HepG2 (cell line): ENCODE results near the gene C1QBP. TPM values are rescaled to one million over a fixed set of nuclear protein-coding genes. Genes with fewer than 3 reads are reported as not detected.

Experiments
- FOXK1 ChIP-seq: sonication (generic); formaldehyde crosslinking; IDR thresholded peaks from 2 replicates; pipeline ENCODE4 v1.4.0; 2020; ENCODE audit warnings: low read depth, missing genetic modification reagents, borderline replicate concordance
- FOXM1 ChIP-seq: sonication (generic); formaldehyde crosslinking; IDR thresholded peaks from 2 replicates; pipeline ENCODE4 v1.5.0; 2020; ENCODE audit warnings: missing genetic modification reagents
- GTF3A ChIP-seq: sonication (generic); formaldehyde crosslinking; conservative IDR thresholded peaks from 2 replicates; pipeline ENCODE4 v1.4.0; 2020; ENCODE audit warnings: mild to moderate bottlenecking, missing genetic modification reagents
- IKZF4 ChIP-seq: sonication (generic); formaldehyde crosslinking; IDR thresholded peaks from 2 replicates; pipeline ENCODE4 v1.5.1; 2020; ENCODE audit warnings: borderline replicate concordance, mild to moderate bottlenecking, low read depth, missing genetic modification reagents; ENCODE audit errors: not compliant biosample characterization
- KLF11 ChIP-seq: IDR thresholded peaks from 2 replicates; pipeline ENCODE4 v1.6.1; 2016; ENCODE audit warnings: missing compliant biosample characterization
- MTF1 ChIP-seq: sonication (generic); formaldehyde crosslinking; IDR thresholded peaks from 2 replicates; pipeline ENCODE4 v1.5.0; 2020; ENCODE audit warnings: missing genetic modification reagents
- NR2F1 ChIP-seq, 2 experiments: fragments of 450-650 bp in 1 of 2; formaldehyde crosslinking in 1 of 2; IDR thresholded peaks; 2 replicates each; pipeline versions ENCODE4 v1.5.0 to v1.6.1; 2016 to 2020; ENCODE audit warnings: mild to moderate bottlenecking in 1 of 2, missing compliant biosample characterization in 1 of 2, missing genetic modification reagents in 1 of 2, moderate library complexity in 1 of 2
- RAD21 ChIP-seq: fragments of 450-650 bp; formaldehyde crosslinking; IDR thresholded peaks from 2 replicates; pipeline ENCODE4 v1.5.0; 2020; ENCODE audit warnings: mild to moderate bottlenecking
- RARG ChIP-seq: sonication (generic); formaldehyde crosslinking; IDR thresholded peaks from 2 replicates; pipeline ENCODE4 v1.4.0; 2020; ENCODE audit warnings: low read depth, mild to moderate bottlenecking, missing genetic modification reagents
- RFXAP ChIP-seq: sonication (generic); formaldehyde crosslinking; IDR thresholded peaks from 2 replicates; pipeline ENCODE4 v1.4.0; 2020; ENCODE audit warnings: missing genetic modification reagents, borderline replicate concordance
- SMAD9 ChIP-seq: sonication (generic); formaldehyde crosslinking; IDR thresholded peaks from 2 replicates; pipeline ENCODE4 v1.5.1; 2020; ENCODE audit warnings: mild to moderate bottlenecking, missing genetic modification reagents
- SOX13 ChIP-seq, 3 experiments: fragments of 450-650 bp in 1 of 3; sonication (generic) in 1 of 3; formaldehyde crosslinking in 1 of 3; IDR thresholded peaks in 2 of 3; conservative IDR thresholded peaks in 1 of 3; 2 replicates each; pipeline versions ENCODE4 v1.5.0 to v1.6.1; 2016 to 2020; ENCODE audit warnings: antibody characterized with exemption in 1 of 3, mild to moderate bottlenecking in 1 of 3, missing compliant biosample characterization in 1 of 3, missing genetic modification reagents in 1 of 3, moderate library complexity in 1 of 3
- SOX6 ChIP-seq, 2 experiments: fragments of 450-650 bp in 1 of 2; sonication (generic) in 1 of 2; formaldehyde crosslinking in 1 of 2; IDR thresholded peaks; 2 replicates each; pipeline versions ENCODE4 v1.4.0 to v1.6.1; 2017 to 2020; ENCODE audit warnings: antibody characterized with exemption in 1 of 2, mild to moderate bottlenecking in 1 of 2, missing genetic modification reagents in 1 of 2
- SP4 ChIP-seq: sonication (generic); formaldehyde crosslinking; IDR thresholded peaks from 2 replicates; pipeline ENCODE4 v1.8.1; 2023; ENCODE audit warnings: mild to moderate bottlenecking, missing genetic modification reagents
- SUZ12 ChIP-seq: fragments of 150-350 bp; IDR thresholded peaks from 2 replicates; pipeline ENCODE4 v1.6.1; 2014; ENCODE audit warnings: low read depth, low read length
- TEAD3 ChIP-seq: optimal IDR thresholded peaks from 2 replicates; pipeline ENCODE3; 2016; ENCODE audit warnings: borderline replicate concordance
- ZBTB2 ChIP-seq: sonication (generic); formaldehyde crosslinking; IDR thresholded peaks from 2 replicates; pipeline ENCODE4 v1.8.0; 2022; ENCODE audit warnings: low read depth, missing genetic modification reagents
- ZIK1 ChIP-seq: sonication (generic); formaldehyde crosslinking; IDR thresholded peaks from 2 replicates; pipeline ENCODE4 v1.5.0; 2020; ENCODE audit warnings: mild to moderate bottlenecking, low read depth, missing genetic modification reagents, borderline replicate concordance
- ZNF326 ChIP-seq: sonication (generic); formaldehyde crosslinking; IDR thresholded peaks from 2 replicates; pipeline ENCODE4 v1.4.0; 2020; ENCODE audit warnings: missing genetic modification reagents, borderline replicate concordance
- ZNF720 ChIP-seq: sonication (generic); formaldehyde crosslinking; IDR thresholded peaks from 2 replicates; pipeline ENCODE4 v1.4.0; 2020; ENCODE audit warnings: missing genetic modification reagents
- ZNF891 ChIP-seq: sonication (generic); formaldehyde crosslinking; IDR thresholded peaks from 2 replicates; pipeline ENCODE4 v1.5.0; 2020; ENCODE audit warnings: mild to moderate bottlenecking, missing genetic modification reagents
- polyA plus RNA-seq, 8 experiments: library from polyadenylated mRNA; depleted of rRNA in 3 of 8; stranded (reverse) in 7 of 8; unstranded in 1 of 8; fragments of >200 nt; fragmentation: Illumina TruSeq in 4 of 8; extraction: Trizol in 4 of 8; gene quantifications; 2 replicates each; pipeline versions ENCODE4 v1.2.1 to v1.2.3, GENCODE V29; 2011 to 2016; ENCODE audit warnings: low read depth in 4 of 8, missing spikeins in 1 of 8, mixed read lengths in 1 of 8; ENCODE audit not compliant: insufficient read depth in 1 of 8
- total RNA-seq, 5 experiments: library from RNA; depleted of rRNA; stranded (reverse); fragments of >200 nt; fragmentation: Illumina TruSeq; extraction: Trizol; gene quantifications; 2 replicates each; pipeline ENCODE4 v1.2.3, GENCODE V29; 2016; ENCODE audit warnings: low read depth in 1 of 5
- TF ChIP-seq, protein P1 (sequence below): fragments of 450-650 bp; IDR thresholded peaks from 2 replicates; pipeline ENCODE4 v1.6.1; 2017
- TF ChIP-seq, protein P2 (sequence below): sonication (generic); formaldehyde crosslinking; IDR thresholded peaks from 2 replicates; pipeline ENCODE4 v1.5.0; 2020; ENCODE audit warnings: mild to moderate bottlenecking, missing genetic modification reagents
- TF ChIP-seq, protein P3 (sequence below): sonication (generic); IDR thresholded peaks from 2 replicates; pipeline ENCODE4 v1.6.1; 2016; ENCODE audit warnings: low read depth, borderline replicate concordance

C1QBP gene
- total and polyA plus RNA-seq, 2 of the 13 experiments (the other 11 are each of a cell fraction or from before 2014, with no cell fraction given): 219 to 680 TPM

GRCh38 chr17:5464717-5465507 is 26.0 kb upstream of the C1QBP start (continued):
- TF ChIP-seq RARG (CRISPR knock-in tag) (no peak), SOX13 (IDR thresholded peaks at IDR 0.05) (peak; percentile 40), SOX13 (CRISPR knock-in tag; conservative IDR thresholded peaks at IDR 0.05 in 1 of 2, IDR thresholded peaks at IDR 0.05 in 1 of 2) (peak in 1 of 2 experiments; percentile 75; a peak in 2 of 4 replicates), SMAD9 (CRISPR knock-in tag) (no peak), SOX6 (IDR thresholded peaks at IDR 0.05) (no peak), SOX6 (CRISPR knock-in tag; IDR thresholded peaks at IDR 0.05) (peak; percentile 92), ZIK1 (CRISPR knock-in tag) (no peak), SP4 (CRISPR knock-in tag) (no peak), RFXAP (CRISPR knock-in tag) (no peak), RAD21 (no peak), SUZ12 (no peak), ZNF326 (no peak), ZNF891 (no peak), IKZF4 (no peak), ZBTB2 (no peak), NR2F1 (CRISPR knock-in tag; IDR thresholded peaks at IDR 0.05) (no peak), GTF3A (CRISPR knock-in tag) (no peak), MTF1 (CRISPR knock-in tag) (no peak), TEAD3 (no peak), KLF11 (CRISPR knock-in tag) (no peak), FOXK1 (CRISPR knock-in tag) (no peak), ZNF720 (CRISPR knock-in tag) (no peak), FOXM1 (no peak)
- TF ChIP-seq, protein P1, sequence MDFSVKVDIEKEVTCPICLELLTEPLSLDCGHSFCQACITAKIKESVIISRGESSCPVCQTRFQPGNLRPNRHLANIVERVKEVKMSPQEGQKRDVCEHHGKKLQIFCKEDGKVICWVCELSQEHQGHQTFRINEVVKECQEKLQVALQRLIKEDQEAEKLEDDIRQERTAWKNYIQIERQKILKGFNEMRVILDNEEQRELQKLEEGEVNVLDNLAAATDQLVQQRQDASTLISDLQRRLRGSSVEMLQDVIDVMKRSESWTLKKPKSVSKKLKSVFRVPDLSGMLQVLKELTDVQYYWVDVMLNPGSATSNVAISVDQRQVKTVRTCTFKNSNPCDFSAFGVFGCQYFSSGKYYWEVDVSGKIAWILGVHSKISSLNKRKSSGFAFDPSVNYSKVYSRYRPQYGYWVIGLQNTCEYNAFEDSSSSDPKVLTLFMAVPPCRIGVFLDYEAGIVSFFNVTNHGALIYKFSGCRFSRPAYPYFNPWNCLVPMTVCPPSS: no peak
- TF ChIP-seq, protein P2, sequence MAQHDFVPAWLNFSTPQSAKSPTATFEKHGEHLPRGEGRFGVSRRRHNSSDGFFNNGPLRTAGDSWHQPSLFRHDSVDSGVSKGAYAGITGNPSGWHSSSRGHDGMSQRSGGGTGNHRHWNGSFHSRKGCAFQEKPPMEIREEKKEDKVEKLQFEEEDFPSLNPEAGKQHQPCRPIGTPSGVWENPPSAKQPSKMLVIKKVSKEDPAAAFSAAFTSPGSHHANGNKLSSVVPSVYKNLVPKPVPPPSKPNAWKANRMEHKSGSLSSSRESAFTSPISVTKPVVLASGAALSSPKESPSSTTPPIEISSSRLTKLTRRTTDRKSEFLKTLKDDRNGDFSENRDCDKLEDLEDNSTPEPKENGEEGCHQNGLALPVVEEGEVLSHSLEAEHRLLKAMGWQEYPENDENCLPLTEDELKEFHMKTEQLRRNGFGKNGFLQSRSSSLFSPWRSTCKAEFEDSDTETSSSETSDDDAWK: no peak
- TF ChIP-seq, protein P3, sequence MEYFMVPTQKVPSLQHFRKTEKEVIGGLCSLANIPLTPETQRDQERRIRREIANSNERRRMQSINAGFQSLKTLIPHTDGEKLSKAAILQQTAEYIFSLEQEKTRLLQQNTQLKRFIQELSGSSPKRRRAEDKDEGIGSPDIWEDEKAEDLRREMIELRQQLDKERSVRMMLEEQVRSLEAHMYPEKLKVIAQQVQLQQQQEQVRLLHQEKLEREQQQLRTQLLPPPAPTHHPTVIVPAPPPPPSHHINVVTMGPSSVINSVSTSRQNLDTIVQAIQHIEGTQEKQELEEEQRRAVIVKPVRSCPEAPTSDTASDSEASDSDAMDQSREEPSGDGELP: peak; percentile 15; the same call in 1 of the 2 replicates
